SK-N-SH treated with all-trans-retinoic acid at 6 μM for 48 hours (cell line): ENCODE data around the gene BCAR3.

ENCODE experiments used
- BACH2 ChIP-seq: fragments of 250-450 bp; sonication (Bioruptor Pico); IDR thresholded peaks from 2 replicates; pipeline ENCODE4 v1.9.0; 2021; ENCODE audit warnings: mild to moderate bottlenecking, borderline replicate concordance
- CREB5 ChIP-seq: fragments of 250-450 bp; sonication (Bioruptor Pico); IDR thresholded peaks from 2 replicates; pipeline ENCODE4 v1.5.1; 2020; ENCODE audit warnings: low read depth, mild to moderate bottlenecking, moderate library complexity
- CSDC2 ChIP-seq: fragments of 250-450 bp; sonication (Bioruptor Pico); IDR thresholded peaks from 2 replicates; pipeline ENCODE4 v1.5.0; 2020; ENCODE audit warnings: mild to moderate bottlenecking, moderate library complexity
- CSRNP3 ChIP-seq: fragments of 250-450 bp; sonication (Bioruptor Pico); IDR thresholded peaks from 2 replicates; pipeline ENCODE4 v1.5.1; 2021; ENCODE audit warnings: mild to moderate bottlenecking, moderate library complexity
- PATZ1 ChIP-seq: fragments of 250-450 bp; sonication (Bioruptor Pico); IDR thresholded peaks from 2 replicates; pipeline ENCODE4 v1.8.0; 2020; ENCODE audit warnings: mild to moderate bottlenecking, moderate library complexity, borderline replicate concordance
- PPARA ChIP-seq: fragments of 250-450 bp; sonication (Bioruptor Pico); IDR thresholded peaks from 2 replicates; pipeline ENCODE4 v1.5.0; 2020; ENCODE audit warnings: mild to moderate bottlenecking, borderline replicate concordance
- RARB ChIP-seq: fragments of 250-450 bp; sonication (Bioruptor Pico); IDR thresholded peaks from 2 replicates; pipeline ENCODE4 v1.8.0; 2021; ENCODE audit warnings: mild to moderate bottlenecking, moderate library complexity
- ZC3H10 ChIP-seq: fragments of 250-450 bp; sonication (Bioruptor Pico); IDR thresholded peaks from 2 replicates; pipeline ENCODE4 v1.5.1; 2021; ENCODE audit warnings: mild to moderate bottlenecking, moderate library complexity
- ZFP3 ChIP-seq: fragments of 250-450 bp; sonication (Bioruptor Pico); IDR thresholded peaks from 2 replicates; pipeline ENCODE4 v1.5.0; 2020; ENCODE audit warnings: mild to moderate bottlenecking, moderate library complexity
- ZFP30 ChIP-seq: fragments of 450-650 bp; formaldehyde crosslinking; IDR thresholded peaks from 2 replicates; pipeline ENCODE4 v1.5.0; 2022; ENCODE audit warnings: mild to moderate bottlenecking, moderate library complexity
- ZNF565 ChIP-seq: fragments of 450-650 bp; formaldehyde crosslinking; conservative IDR thresholded peaks from 2 replicates; pipeline ENCODE4 v1.5.0; 2020; ENCODE audit warnings: low read depth, mild to moderate bottlenecking, moderate library complexity

GRCh38 chr1:93531193-93531592 is 150.4 kb downstream of the BCAR3 start:
- TF ChIP-seq CSDC2 (CRISPR knock-in tag) (no peak), PATZ1 (CRISPR knock-in tag) (no peak), BACH2 (CRISPR knock-in tag) (no peak), ZFP3 (CRISPR knock-in tag) (no peak), ZC3H10 (CRISPR knock-in tag) (no peak), PPARA (CRISPR knock-in tag) (no peak), RARB (no peak), ZFP30 (CRISPR knock-in tag) (no peak), CREB5 (CRISPR knock-in tag) (no peak), ZNF565 (CRISPR knock-in tag) (no peak), CSRNP3 (no peak)
